Endothelial cell of umbilical vein (primary cell): ENCODE measurements around the gene SPIRE2. TPM values are rescaled to one million over a fixed set of nuclear protein-coding genes. Genes with fewer than 3 reads are reported as not detected.

Experiments
- BruUV-seq: library from RNA; stranded (reverse); fragments of 400-500 nt; replicated peaks from 2 replicates; lab custom pipeline; 2021; lab: Mats Ljungman, UMichigan
- CTCF ChIA-PET: fragments of 300-600, 350-600 bp; sonication (Branson Sonifier 250); formaldehyde crosslinking; loops from one replicate; lab custom pipeline; 2021; ENCODE audit warnings: antibody characterized with exemption, inconsistent platforms; lab: Charles Lee
- POLR2A ChIA-PET: fragments of 300-600, 350-600 bp; sonication (Branson Sonifier 250); formaldehyde crosslinking; loops from one replicate; lab custom pipeline; 2021; ENCODE audit warnings: antibody characterized with exemption, inconsistent platforms; lab: Charles Lee
- DNase-seq: peaks from one replicate; pipeline ENCODE4 v3.0.0-alpha.2; 2011; ENCODE audit warnings: low read depth, low spot score
- FAIRE-seq: peaks from 2 replicates; lab custom pipeline; 2011; peaks lifted over from hg19 to GRCh38; lab: Jason Lieb, UNC
- H2AFZ ChIP-seq: 2 replicates; pipeline ENCODE4 v1.6.0; 2012; ENCODE audit warnings: low read depth, low read length, control low read depth, inconsistent platforms
- H3K27ac ChIP-seq: 2 replicates; pipeline ENCODE4 v1.5.1; 2011; ENCODE audit warnings: low read depth, mild to moderate bottlenecking, control low read depth, low read length, moderate library complexity; ENCODE audit not compliant: insufficient read depth
- H3K27me3 ChIP-seq, 2 experiments: 2 replicates each; pipeline versions ENCODE4 v1.6.0 to v1.6.1; 2011; ENCODE audit warnings: low read length in 2 of 2, mixed read lengths in 1 of 2; ENCODE audit not compliant: control insufficient read depth in 2 of 2, insufficient read depth in 2 of 2
- H3K36me3 ChIP-seq, 2 experiments: 2 replicates in 1 of 2; 3 replicates in 1 of 2; pipeline ENCODE4 v1.5.1; 2011; ENCODE audit warnings: low read length in 2 of 2, mild to moderate bottlenecking in 1 of 2, moderate library complexity in 1 of 2; ENCODE audit not compliant: control insufficient read depth in 2 of 2, insufficient read depth in 2 of 2; ENCODE audit errors: extremely low read depth in 1 of 2
- H3K4me1 ChIP-seq: 3 replicates; pipeline ENCODE4 v1.5.1; 2011; ENCODE audit warnings: mild to moderate bottlenecking, low read length; ENCODE audit not compliant: control insufficient read depth, insufficient read depth; ENCODE audit errors: extremely low read depth
- H3K4me2 ChIP-seq: 2 replicates; pipeline ENCODE4 v1.6.1; 2011; ENCODE audit warnings: low read length, control low read depth, mixed read lengths; ENCODE audit not compliant: insufficient read depth
- H3K4me3 ChIP-seq, 3 experiments: fragments of 200-600 bp in 1 of 3; sonication (generic), shearing (Covaris generic) in 1 of 3; replicated peaks in 1 of 3; 2 replicates each; pipeline ENCODE4 v1.5.1; 2011 to 2016; ENCODE audit warnings: control low read depth in 3 of 3, low read length in 3 of 3, mild to moderate bottlenecking in 2 of 3, inconsistent platforms in 1 of 3, low read depth in 1 of 3, moderate library complexity in 1 of 3; ENCODE audit not compliant: insufficient read depth in 1 of 3
- H3K79me2 ChIP-seq: 2 replicates; pipeline ENCODE4 v1.6.0; 2012; ENCODE audit warnings: low read length, inconsistent platforms; ENCODE audit not compliant: control insufficient read depth, insufficient read depth
- H3K9ac ChIP-seq: replicated peaks from 2 replicates; pipeline ENCODE3; 2011; ENCODE audit warnings: low read length, control low read depth; ENCODE audit not compliant: insufficient read depth; ENCODE audit errors: extremely low read depth
- H3K9me1 ChIP-seq: replicated peaks from 3 replicates; pipeline ENCODE4 v1.6.0; 2011; ENCODE audit warnings: mild to moderate bottlenecking, low read length; ENCODE audit not compliant: control insufficient read depth, insufficient read depth; ENCODE audit errors: extremely low read depth
- H3K9me3 ChIP-seq: replicated peaks from 2 replicates; pipeline ENCODE4 v1.5.1; 2012; ENCODE audit warnings: low read length, inconsistent platforms; ENCODE audit not compliant: control insufficient read depth, insufficient read depth
- H4K20me1 ChIP-seq: replicated peaks from 2 replicates; pipeline ENCODE3; 2011; ENCODE audit warnings: mild to moderate bottlenecking, low read length; ENCODE audit not compliant: control insufficient read depth, insufficient read depth; ENCODE audit errors: extremely low read depth
- CTCF ChIP-seq, 2 donors: IDR thresholded peaks; 1 replicate in 1 of 2; 2 replicates in 1 of 2; pipeline ENCODE4 v1.5.1; 2011; ENCODE audit warnings: low read length in 2 of 2, mild to moderate bottlenecking in 2 of 2, moderate library complexity in 2 of 2, control low read depth in 1 of 2, inconsistent platforms in 1 of 2, low read depth in 1 of 2; ENCODE audit not compliant: insufficient read depth in 1 of 2; ENCODE audit errors: extremely low read depth in 1 of 2
- EZH2 ChIP-seq: IDR thresholded peaks from 2 replicates; pipeline ENCODE4 v1.6.1; 2012; ENCODE audit warnings: borderline replicate concordance, low read depth, mild to moderate bottlenecking, moderate library complexity, low read length, inconsistent platforms; ENCODE audit not compliant: severe bottlenecking
- FOS ChIP-seq: IDR thresholded peaks from 2 replicates; pipeline ENCODE4 v1.6.1; 2011; ENCODE audit warnings: mild to moderate bottlenecking, low read length, moderate library complexity, borderline replicate concordance; ENCODE audit not compliant: insufficient read depth
- GATA2 ChIP-seq: IDR thresholded peaks from 2 replicates; pipeline ENCODE4 v1.7.0; 2011; ENCODE audit warnings: low read depth, mild to moderate bottlenecking, moderate library complexity, mixed read lengths, low read length; ENCODE audit not compliant: insufficient read length, insufficient read depth
- JUN ChIP-seq: IDR thresholded peaks from 2 replicates; pipeline ENCODE4 v1.6.1; 2011; ENCODE audit warnings: borderline replicate concordance, low read depth; ENCODE audit not compliant: insufficient read length, insufficient read depth
- MAX ChIP-seq: IDR thresholded peaks from 2 replicates; pipeline ENCODE4 v1.6.1; 2011; ENCODE audit not compliant: insufficient read depth, insufficient read length
- MYC ChIP-seq: IDR thresholded peaks from one replicate; pipeline ENCODE4 v1.6.1; 2011; ENCODE audit warnings: mild to moderate bottlenecking, low read depth, low read length
- POLR2A ChIP-seq: IDR thresholded peaks from 2 replicates; pipeline ENCODE4 v1.6.1; 2012; ENCODE audit warnings: low read depth, mild to moderate bottlenecking, control low read depth, low read length
- POLR2AphosphoS5 ChIP-seq: IDR thresholded peaks from 2 replicates; pipeline ENCODE4 v1.6.1; 2012; ENCODE audit warnings: low read depth, mild to moderate bottlenecking, control low read depth, low read length, moderate library complexity; ENCODE audit not compliant: insufficient read depth
- dilution Hi-C: fragments of 300-500 bp; cut with MboI; formaldehyde crosslinking; loops from one replicate; pipeline ENCODE4 v1.15.0; 2019; ENCODE audit warnings: low sequenced_read_pairs; ENCODE audit not compliant: extremely low pct_ligation_motif_present
- intact Hi-C: fragments of 100-400 bp; cut with micrococcal nuclease; formaldehyde crosslinking; loops from one replicate; pipeline ENCODE4 v1.10.0; 2022
- polyA plus RNA-seq, 4 experiments: library from polyadenylated mRNA; depleted of rRNA in 3 of 4; stranded (reverse) in 3 of 4; unstranded in 1 of 4; fragments of >200 nt; gene quantifications; 2 replicates each; pipeline versions ENCODE4 v1.2.1 to v1.2.3, GENCODE V29; 2011 to 2012; ENCODE audit warnings: missing spikeins in 1 of 4
- total RNA-seq: library from RNA; stranded (reverse); gene quantifications from 2 replicates; pipeline ENCODE4 v1.2.3, GENCODE V29; 2021

SPIRE2 gene
- total and polyA plus RNA-seq, 2 donors (not counting 3 experiments of a cell fraction or from before 2014, with no cell fraction given) = 1.2 to 3.1 TPM

GRCh38 chr16:89844739-89845339 is 16.6 kb downstream of the SPIRE2 start:
- no peak for DNase-seq
- Histone ChIP-seq H3K9me3 (no peaks in the 10 kb centered on the region), H3K9me1 (no peaks in the 10 kb centered on the region), H3K79me2 (no peaks in the 10 kb centered on the region), H4K20me1 (no peaks in the 10 kb centered on the region), H3K4me2 (no peak overlapping the region), H3K9ac (no peak overlapping the region), H3K27me3 (no peaks in the 10 kb centered on the region), H3K4me3 (no peak overlapping the region), H3K36me3 (no peaks in the 10 kb centered on the region), H3K4me1 (no peaks in the 10 kb centered on the region), H3K27ac (no peak overlapping the region), H2AFZ (no peak overlapping the region)
- intact Hi-C loops (no loop called here), dilution Hi-C loops (no loop called here)
- no TSS peak for BruUV-seq
- CTCF ChIA-PET = no interaction called here
- POLR2A ChIA-PET = interaction anchor here (0.7 kb wide), 1 partner anchor 28 kb away, joined by 3 read pairs; no protein-coding TSS in a partner anchor
- no peak for FAIRE-seq
- TF ChIP-seq MYC (no peak), CTCF (IDR thresholded peaks at IDR 0.05; ENCODE audit: extremely low read depth in 1 of 2, insufficient read depth in 1 of 2, low read depth in 1 of 2, low read length in 2 of 2) (no peak), GATA2 (no peak), FOS (no peak), MAX (no peak), JUN (no peak), POLR2A (no peak), EZH2 (no peak), POLR2AphosphoS5 (no peak)
